Gastroesophageal sphincter (tissue), 4 donors: ENCODE data around the gene USH1G. TPM values are rescaled to one million over a fixed set of nuclear protein-coding genes. Genes with fewer than 3 reads are reported as not detected.
A peak's percentile ranks its signal among the peaks of the same experiment; 100 is the strongest.

Source experiments
- ATAC-seq: fragments of 150-250 bp; one replicate; pipeline ENCODE4 v1.9.1; 2016; ENCODE audit warnings: mild to moderate bottlenecking, moderate library complexity
- H3K27ac ChIP-seq, 4 donors: fragments of 200-600 bp; sonication (generic) in 3 of 4; 1 replicate in 3 of 4; 2 replicates in 1 of 4; pipeline ENCODE4 v1.5.1; 2016 to 2019
- H3K27me3 ChIP-seq: fragments of 200-600 bp; sonication (generic); one replicate; pipeline ENCODE4 v1.5.1; 2019
- H3K36me3 ChIP-seq, 2 donors: fragments of 200-600 bp; sonication (generic); one replicate each; pipeline ENCODE4 v1.5.1; 2019; ENCODE audit warnings: control low read depth in 1 of 2
- H3K4me1 ChIP-seq, 3 donors: fragments of 200-600 bp; sonication (generic); 1 replicate in 2 of 3; 2 replicates in 1 of 3; pipeline ENCODE4 v1.5.1; 2016 to 2019; ENCODE audit warnings: control low read depth in 2 of 3
- H3K4me3 ChIP-seq, 2 donors: fragments of 200-600 bp; sonication (generic); one replicate each; pipeline ENCODE4 v1.5.1; 2019; ENCODE audit warnings: mild to moderate bottlenecking in 1 of 2, moderate library complexity in 1 of 2
- H3K9me3 ChIP-seq, 3 donors: fragments of 200-600 bp; sonication (generic); one replicate each; pipeline ENCODE4 v1.5.1; 2017 to 2019; ENCODE audit warnings: control low read depth in 2 of 3
- EP300 ChIP-seq: sonication (generic); formaldehyde crosslinking; IDR thresholded peaks from one replicate; pipeline ENCODE4 v1.6.1; 2017; ENCODE audit warnings: antibody characterized with exemption, mild to moderate bottlenecking
- POLR2A ChIP-seq, 2 donors: fragments of 450-650 bp; IDR thresholded peaks; one replicate each; pipeline ENCODE4 v1.6.1; 2017; ENCODE audit warnings: antibody characterized with exemption in 2 of 2, mild to moderate bottlenecking in 2 of 2, moderate library complexity in 1 of 2
- POLR2AphosphoS5 ChIP-seq: sonication (generic); formaldehyde crosslinking; IDR thresholded peaks from one replicate; pipeline ENCODE4 v1.6.1; 2017; ENCODE audit warnings: antibody characterized with exemption
- WGBS, 2 donors: methylation state at CpG; one replicate each; pipeline ENCODE4 v1.1.5; 2018; ENCODE audit warnings: low coverage in 1 of 2; 5-methylcytosine and 5-hydroxymethylcytosine counted together
- total RNA-seq, 4 donors: library from RNA; depleted of rRNA; stranded (reverse); fragments of >200 nt; gene quantifications; one replicate each; pipeline ENCODE4 v1.1.0, GENCODE V29; 2016
- TF ChIP-seq, protein P1 (sequence below), 4 experiments: fragments of 200-600 bp in 2 of 4; fragments of 450-650 bp in 2 of 4; sonication (generic) in 1 of 4; IDR thresholded peaks; one replicate each; pipeline ENCODE4 v1.5.1; 2017 to 2019; ENCODE audit warnings: antibody characterized with exemption in 4 of 4, mild to moderate bottlenecking in 2 of 4, moderate library complexity in 2 of 4

USH1G gene
- total RNA-seq, 4 donors from 2014 or later: not detected

DNA sequence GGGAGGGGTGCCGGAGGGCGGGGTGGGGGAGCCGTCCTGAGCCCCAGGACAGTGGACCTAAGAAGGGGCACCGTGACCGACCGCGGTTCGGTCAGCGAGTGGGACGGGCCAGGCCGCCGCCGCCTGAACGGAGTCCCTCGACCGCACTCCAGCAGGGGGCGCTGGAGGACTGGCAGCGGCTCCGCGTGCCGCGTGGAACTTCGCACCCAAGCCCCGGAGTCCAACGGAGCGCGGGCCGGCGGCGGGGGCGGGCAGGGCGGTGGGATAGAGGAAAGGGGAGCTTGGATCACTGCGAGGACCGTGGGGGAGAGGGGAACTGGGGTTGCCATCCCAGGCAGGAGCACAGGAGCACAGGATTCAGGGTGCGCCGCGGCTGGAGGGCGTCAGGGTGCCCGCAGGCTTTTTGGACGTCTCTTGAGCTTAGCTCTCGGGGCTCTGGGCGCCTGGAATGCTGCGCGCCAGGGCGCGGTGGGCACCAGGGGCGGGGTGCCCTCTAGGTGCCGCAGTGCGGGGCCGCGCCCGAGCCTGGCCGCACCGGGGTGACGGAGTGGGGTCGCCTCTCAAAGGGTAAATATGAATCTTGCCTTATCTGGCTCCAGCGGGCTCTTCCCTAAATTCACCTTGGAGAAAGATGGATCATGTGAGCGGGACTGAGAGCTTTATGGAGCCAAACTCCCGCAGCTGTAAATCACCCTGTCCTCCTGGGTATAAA lies 639 bp upstream of the USH1G start:
- Histone ChIP-seq H3K4me3 (peak overlapping the region in 1 of 2 donors; percentile 44), H3K4me1 (peaks cover 0 to 34% (median 14%) of the 10 kb centered on the region in 3 donors), H3K27me3 (peaks cover 100% of the 10 kb centered on the region), H3K36me3 (no peaks in the 10 kb centered on the region), H3K27ac (no peak overlapping the region), H3K9me3 (no peaks in the 10 kb centered on the region)
- ATAC-seq: peak; percentile 73
- 0% methylated on average over 2 of the region's 59 CpGs; no CpG with 5 or more reads in 1 of the 2 donors for WGBS, 2 donors
- no peak for TF ChIP-seq POLR2AphosphoS5
- TF ChIP-seq, protein P1, sequence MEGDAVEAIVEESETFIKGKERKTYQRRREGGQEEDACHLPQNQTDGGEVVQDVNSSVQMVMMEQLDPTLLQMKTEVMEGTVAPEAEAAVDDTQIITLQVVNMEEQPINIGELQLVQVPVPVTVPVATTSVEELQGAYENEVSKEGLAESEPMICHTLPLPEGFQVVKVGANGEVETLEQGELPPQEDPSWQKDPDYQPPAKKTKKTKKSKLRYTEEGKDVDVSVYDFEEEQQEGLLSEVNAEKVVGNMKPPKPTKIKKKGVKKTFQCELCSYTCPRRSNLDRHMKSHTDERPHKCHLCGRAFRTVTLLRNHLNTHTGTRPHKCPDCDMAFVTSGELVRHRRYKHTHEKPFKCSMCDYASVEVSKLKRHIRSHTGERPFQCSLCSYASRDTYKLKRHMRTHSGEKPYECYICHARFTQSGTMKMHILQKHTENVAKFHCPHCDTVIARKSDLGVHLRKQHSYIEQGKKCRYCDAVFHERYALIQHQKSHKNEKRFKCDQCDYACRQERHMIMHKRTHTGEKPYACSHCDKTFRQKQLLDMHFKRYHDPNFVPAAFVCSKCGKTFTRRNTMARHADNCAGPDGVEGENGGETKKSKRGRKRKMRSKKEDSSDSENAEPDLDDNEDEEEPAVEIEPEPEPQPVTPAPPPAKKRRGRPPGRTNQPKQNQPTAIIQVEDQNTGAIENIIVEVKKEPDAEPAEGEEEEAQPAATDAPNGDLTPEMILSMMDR (IDR thresholded peaks at IDR 0.05): peak in 3 of 4 experiments; percentile 37 to 89 (median 68)

DNA sequence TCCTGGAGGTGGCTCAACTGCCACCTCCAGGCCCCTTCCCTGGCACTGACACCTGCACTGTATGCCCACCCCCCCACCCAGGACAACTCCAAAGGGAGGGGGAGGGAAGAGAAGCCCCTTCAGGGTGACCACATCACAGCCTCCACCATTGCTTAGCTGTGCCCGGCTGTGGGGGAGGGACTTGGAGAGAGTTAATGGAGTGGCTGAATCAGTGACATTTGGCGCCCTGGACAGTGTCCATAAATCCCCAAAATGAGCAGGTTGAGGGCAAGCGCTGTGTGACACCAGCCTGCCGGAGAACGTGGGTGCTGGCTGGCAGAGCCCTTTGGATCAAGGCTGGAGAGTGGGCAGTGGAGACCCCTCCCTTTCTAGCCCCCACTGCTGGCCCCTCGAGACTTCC lies 883 bp downstream of the USH1G start:
- Histone ChIP-seq H3K27me3 (peaks cover 100% of the 10 kb centered on the region), H3K4me1 (peaks cover 0 to 34% (median 14%) of the 10 kb centered on the region in 3 donors), H3K4me3 (no peak overlapping the region), H3K36me3 (no peaks in the 10 kb centered on the region), H3K27ac (no peak overlapping the region), H3K9me3 (no peaks in the 10 kb centered on the region)
- 68 to 73% methylated on average over 5 to 6 of the region's 6 CpGs for WGBS, 2 donors
- TF ChIP-seq POLR2A (IDR thresholded peaks at IDR 0.05) (no peak), POLR2AphosphoS5 (no peak), EP300 (no peak)
- TF ChIP-seq, protein P1 (IDR thresholded peaks at IDR 0.05): no peak
- ATAC-seq: no peak

DNA sequence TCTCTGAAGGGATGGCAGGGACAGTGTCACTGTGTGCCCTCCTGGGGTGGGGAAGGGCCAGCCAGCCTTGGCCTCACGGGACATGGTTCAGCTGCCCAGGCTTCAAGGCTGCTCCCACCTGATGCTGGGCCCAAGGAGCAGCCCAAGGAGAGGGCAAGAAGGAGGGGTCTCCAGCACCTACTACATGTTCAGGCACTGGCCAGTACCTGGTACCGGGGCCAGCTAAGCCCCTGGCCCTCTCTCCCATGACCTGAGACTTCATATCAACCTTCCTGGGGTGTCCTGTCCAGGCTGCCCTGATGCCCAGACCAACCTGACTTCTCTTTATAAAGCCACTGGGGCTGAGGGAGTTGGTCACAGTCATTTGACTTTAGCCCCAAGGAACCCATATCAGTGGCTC lies 1.3 kb downstream of the USH1G start:
- Histone ChIP-seq H3K4me1 (peaks cover 0 to 34% (median 14%) of the 10 kb centered on the region in 3 donors), H3K27me3 (peaks cover 100% of the 10 kb centered on the region), H3K27ac (no peak overlapping the region), H3K9me3 (no peaks in the 10 kb centered on the region), H3K36me3 (no peaks in the 10 kb centered on the region), H3K4me3 (no peak overlapping the region)
- TF ChIP-seq POLR2AphosphoS5 (no peak), EP300 (no peak), POLR2A (IDR thresholded peaks at IDR 0.05) (no peak)
- TF ChIP-seq, protein P1 (IDR thresholded peaks at IDR 0.05): no peak
- no CpG with 5 or more reads among the region's 2 CpGs for WGBS, 2 donors
- ATAC-seq: no peak

DNA sequence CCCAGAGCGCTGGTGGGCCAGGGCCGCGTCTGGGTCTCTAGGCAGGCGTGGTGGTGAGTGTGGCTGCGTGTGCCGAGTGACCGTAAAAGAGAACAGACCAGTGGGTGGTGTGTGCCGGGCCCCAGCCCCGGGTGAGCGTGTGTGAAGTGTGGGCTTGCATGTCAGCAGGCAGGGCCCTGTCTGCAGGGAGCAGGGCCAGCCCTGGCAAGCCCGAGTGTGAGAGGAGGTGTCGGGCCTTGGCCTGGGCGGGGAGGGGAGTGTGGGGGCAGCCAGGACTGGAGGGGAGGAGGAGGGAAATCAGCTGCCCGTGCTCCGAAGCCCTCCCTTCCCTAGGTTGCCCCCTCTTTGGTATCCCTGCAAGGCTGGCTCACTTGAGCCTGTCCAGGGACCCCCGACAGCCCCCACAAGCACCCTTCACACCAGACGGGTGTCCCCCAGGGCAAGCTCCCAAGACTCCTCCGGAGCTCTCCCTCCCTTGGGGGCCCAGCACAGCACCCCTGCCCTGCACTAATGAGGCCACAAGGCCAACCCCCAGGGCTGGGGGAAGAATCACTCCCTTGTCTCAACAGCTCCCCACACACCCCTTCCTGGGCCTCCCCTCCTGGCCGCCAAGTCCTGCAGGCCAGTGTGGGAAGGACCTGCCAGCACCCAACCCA lies 1.9 kb downstream of the USH1G start:
- ATAC-seq: no peak
- H3K27ac ChIP-seq: no peak overlapping the region
- 57% methylated on average over 5 of the region's 19 CpGs; no CpG with 5 or more reads in 1 of the 2 donors for WGBS, 2 donors
- H3K9me3 ChIP-seq: no peaks in the 10 kb centered on the region
- TF ChIP-seq POLR2A (IDR thresholded peaks at IDR 0.05): no peak
- TF ChIP-seq EP300: no peak
- TF ChIP-seq, protein P1 (IDR thresholded peaks at IDR 0.05): no peak
- TF ChIP-seq POLR2AphosphoS5: no peak
- H3K27me3 ChIP-seq: peaks cover 100% of the 10 kb centered on the region
- H3K4me1 ChIP-seq: peaks cover 0 to 34% (median 14%) of the 10 kb centered on the region in 3 donors
- H3K4me3 ChIP-seq: no peak overlapping the region
- H3K36me3 ChIP-seq: no peaks in the 10 kb centered on the region

DNA sequence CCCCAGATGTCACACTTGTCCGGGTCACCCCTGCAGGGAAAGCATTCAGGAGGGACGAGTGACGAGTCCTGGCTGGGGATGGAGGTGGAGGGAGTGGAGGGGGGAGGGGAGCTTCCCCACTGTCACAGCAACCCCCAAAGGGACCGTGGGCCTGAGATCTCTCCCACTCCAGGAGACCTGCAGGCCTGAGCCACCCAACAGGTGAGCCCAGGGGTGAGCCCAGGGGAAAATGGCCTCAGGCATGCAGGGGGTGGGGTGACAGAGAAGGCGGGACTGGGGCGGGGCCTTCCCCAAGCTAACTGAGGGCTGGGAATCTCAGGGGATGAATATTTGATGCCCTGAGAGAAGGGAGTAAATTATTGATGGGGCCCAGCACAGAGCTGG lies 2.4 kb downstream of the USH1G start:
- no peak overlapping the region for H3K4me3 ChIP-seq
- H3K36me3 ChIP-seq: no peaks in the 10 kb centered on the region
- H3K9me3 ChIP-seq: no peaks in the 10 kb centered on the region
- H3K27ac ChIP-seq: no peak overlapping the region
- peaks cover 100% of the 10 kb centered on the region for H3K27me3 ChIP-seq
- no peak for TF ChIP-seq EP300
- no peak for TF ChIP-seq POLR2A (IDR thresholded peaks at IDR 0.05)
- TF ChIP-seq, protein P1 (IDR thresholded peaks at IDR 0.05): no peak
- no peak for TF ChIP-seq POLR2AphosphoS5
- 40% methylated on average over 2 of the region's 6 CpGs; no CpG with 5 or more reads in 1 of the 2 donors for WGBS, 2 donors
- H3K4me1 ChIP-seq: peaks cover 0 to 34% (median 14%) of the 10 kb centered on the region in 3 donors
- ATAC-seq: no peak
